Measurements from ENCODE around the gene EHD1. TPM values are rescaled to one million over a fixed set of nuclear protein-coding genes. Genes with fewer than 3 reads are reported as not detected.
A peak's percentile ranks its signal among the peaks of the same experiment; 100 is the strongest.

EHD1 gene
- total and polyA plus RNA-seq, 2 experiments from 2014 or later = 70.0 to 119 TPM

DNA sequence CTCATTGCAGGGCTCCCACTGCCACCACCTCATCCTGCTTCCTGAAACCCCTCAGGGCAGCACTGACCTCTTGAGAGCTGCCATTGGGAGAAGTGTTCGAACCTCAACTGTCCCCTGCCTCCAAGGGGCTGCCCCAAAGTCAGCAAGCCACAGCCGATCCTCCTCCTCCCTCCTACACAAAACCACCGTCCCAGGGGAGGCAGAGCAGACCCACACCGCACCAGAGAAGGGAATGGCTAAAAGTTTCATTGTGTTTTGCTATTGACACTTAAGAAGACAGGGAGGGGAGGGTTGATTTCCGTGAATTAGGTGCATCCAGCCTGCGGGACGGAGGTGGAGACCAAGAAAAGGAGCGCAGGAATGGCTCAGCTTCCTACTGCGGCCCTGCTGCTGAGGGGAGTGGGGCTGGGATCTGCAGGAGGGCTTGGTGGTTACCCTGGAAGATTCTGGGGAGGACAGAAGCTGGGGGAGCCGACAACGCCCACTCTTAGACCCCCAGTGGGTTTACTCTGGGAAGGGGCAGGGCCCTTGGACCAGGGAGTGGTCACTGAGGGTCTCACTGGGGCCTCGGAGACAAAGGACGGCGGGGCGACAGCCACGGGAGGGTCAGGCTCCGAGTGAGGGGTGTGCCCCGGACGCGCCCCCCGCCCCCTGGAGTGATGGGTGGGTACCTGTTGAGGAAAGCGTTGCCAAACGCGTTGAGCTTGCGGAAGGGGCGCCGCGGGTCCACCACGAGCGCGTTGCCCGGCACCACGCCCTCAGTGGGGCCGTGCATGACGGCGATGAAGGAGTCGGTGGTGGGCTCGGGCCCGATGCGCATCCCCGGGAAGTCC, 815 bp downstream of the EHD1 start:
- H3K9me3 ChIP-seq (ENCODE audit: low read depth) = no peaks in the 10 kb centered on the region
- H3K27me3 ChIP-seq = no peaks in the 10 kb centered on the region
- H3K27ac ChIP-seq = peak overlapping the region; percentile 81
- TF ChIP-seq, protein P1, sequence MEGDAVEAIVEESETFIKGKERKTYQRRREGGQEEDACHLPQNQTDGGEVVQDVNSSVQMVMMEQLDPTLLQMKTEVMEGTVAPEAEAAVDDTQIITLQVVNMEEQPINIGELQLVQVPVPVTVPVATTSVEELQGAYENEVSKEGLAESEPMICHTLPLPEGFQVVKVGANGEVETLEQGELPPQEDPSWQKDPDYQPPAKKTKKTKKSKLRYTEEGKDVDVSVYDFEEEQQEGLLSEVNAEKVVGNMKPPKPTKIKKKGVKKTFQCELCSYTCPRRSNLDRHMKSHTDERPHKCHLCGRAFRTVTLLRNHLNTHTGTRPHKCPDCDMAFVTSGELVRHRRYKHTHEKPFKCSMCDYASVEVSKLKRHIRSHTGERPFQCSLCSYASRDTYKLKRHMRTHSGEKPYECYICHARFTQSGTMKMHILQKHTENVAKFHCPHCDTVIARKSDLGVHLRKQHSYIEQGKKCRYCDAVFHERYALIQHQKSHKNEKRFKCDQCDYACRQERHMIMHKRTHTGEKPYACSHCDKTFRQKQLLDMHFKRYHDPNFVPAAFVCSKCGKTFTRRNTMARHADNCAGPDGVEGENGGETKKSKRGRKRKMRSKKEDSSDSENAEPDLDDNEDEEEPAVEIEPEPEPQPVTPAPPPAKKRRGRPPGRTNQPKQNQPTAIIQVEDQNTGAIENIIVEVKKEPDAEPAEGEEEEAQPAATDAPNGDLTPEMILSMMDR (IDR thresholded peaks at IDR 0.05; ENCODE audit: low read depth, low read length) = no peak
- peaks cover 5% of the 10 kb centered on the region for H3K36me3 ChIP-seq
- DNase-seq (ENCODE audit: low read depth in 1 of 2, low spot score in 1 of 2) = no peak
- H3K4me3 ChIP-seq = peak overlapping the region; percentile 81
- peaks cover 36% of the 10 kb centered on the region for H3K4me1 ChIP-seq (ENCODE audit: low read depth)

DNA sequence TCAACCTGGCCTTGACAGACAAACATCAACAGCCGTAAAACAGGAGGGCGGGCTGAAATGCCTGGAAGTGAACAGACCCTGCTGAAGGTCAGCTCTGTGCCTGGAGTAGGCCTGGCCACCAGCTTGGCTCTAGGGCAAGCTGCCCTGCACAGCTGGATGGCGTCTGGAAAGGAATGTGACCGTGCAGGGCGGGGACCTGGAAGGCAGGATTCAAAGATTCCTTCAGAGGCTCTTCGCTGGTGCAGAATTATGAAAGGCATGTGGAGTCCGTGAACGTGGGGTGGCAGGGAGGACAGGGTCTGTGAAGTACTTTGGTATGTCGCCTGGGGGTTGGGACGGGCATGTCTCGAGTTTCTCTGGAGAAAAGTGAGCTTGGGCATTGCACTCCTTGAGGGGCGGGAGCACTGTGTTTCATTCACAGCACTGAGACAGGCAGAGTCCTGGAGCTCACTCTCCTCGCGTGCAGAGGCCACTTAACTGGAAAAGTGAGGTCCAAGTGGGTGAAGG, 1.5 kb downstream of the EHD1 start:
- Histone ChIP-seq H3K36me3 (peaks cover 5% of the 10 kb centered on the region), H3K9me3 (ENCODE audit: low read depth) (no peaks in the 10 kb centered on the region), H3K27me3 (no peaks in the 10 kb centered on the region), H3K4me1 (ENCODE audit: low read depth) (peaks cover 43% of the 10 kb centered on the region), H3K27ac (peak overlapping the region; percentile 81), H3K4me3 (peak overlapping the region; percentile 81)
- DNase-seq (ENCODE audit: low read depth in 1 of 2, low spot score in 1 of 2) = peak in 1 of 2 donors; percentile 62
- TF ChIP-seq, protein P1 (IDR thresholded peaks at IDR 0.05; ENCODE audit: low read depth, low read length) = no peak

DNA sequence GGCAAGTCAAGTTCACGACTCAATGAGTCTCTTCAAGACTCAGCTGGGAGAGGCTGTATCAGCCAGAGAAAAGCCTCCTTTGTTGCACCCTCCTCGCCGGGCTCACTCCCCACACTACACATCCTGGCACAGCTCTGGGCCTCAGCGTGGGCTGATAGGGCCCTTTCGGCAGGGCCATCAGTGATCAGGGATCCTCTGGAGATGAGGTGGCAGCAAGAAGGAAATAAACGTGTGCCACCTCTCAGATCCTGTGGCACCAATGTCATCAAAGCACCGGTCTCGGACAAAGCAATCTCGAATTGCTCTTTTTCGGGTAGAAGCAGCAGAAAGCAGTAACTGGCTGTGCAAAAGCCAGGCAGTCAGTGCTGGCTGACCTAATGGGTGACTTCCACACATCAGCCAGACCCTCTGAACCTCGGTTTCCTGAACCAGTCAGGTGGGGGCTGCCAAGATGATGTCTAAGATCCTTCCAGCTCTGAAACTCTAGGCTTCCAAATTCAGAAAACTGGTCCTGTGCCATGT, 2.1 kb downstream of the EHD1 start:
- TF ChIP-seq, protein P1 (IDR thresholded peaks at IDR 0.05; ENCODE audit: low read depth, low read length) = no peak
- peaks cover 5% of the 10 kb centered on the region for H3K36me3 ChIP-seq
- peak overlapping the region; percentile 81 for H3K27ac ChIP-seq
- H3K4me3 ChIP-seq = peak overlapping the region; percentile 81
- H3K27me3 ChIP-seq = no peaks in the 10 kb centered on the region
- no peak for DNase-seq (ENCODE audit: low read depth in 1 of 2, low spot score in 1 of 2)
- H3K9me3 ChIP-seq (ENCODE audit: low read depth) = no peaks in the 10 kb centered on the region
- peaks cover 49% of the 10 kb centered on the region for H3K4me1 ChIP-seq (ENCODE audit: low read depth)

DNA sequence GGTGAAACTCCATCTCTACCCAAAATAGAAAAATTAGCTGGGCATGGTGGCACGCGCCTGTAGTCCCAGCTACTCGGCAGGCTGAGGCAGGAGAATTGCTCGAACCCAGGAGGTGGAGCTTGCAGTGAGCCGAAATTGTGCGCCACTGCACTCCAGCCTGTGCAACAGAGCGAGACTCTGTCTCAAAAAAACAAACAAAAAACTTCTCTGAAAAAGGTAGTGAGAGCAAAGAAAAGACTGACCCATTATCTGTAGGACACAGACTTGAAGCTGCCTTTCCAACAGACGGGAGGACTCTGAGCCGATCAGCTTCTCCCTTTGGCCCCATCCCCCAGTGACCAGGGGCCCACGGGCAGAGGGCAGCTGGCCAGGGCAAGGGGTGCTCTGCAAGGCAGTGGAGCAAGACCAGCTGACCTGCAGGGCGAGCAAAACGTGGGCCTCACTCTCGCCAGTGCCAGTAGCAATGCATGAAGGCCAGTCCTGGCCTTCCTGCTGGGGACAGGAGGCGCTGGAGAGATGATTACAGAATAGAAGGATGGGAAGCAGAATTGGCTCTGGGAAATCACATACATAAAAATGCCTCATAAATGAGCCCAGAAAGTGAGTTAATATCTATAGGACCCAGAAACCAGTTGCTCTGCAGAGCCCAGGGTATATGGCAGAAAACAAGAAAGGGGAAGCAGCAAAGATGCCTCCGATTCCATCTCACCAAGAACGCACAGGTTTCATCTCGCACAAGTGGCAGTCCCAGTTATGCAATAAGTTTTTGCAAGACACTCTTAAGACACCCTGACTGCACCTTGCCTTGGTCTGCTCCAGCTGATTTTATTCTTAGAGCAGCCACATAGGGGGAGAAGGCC, 2.8 kb downstream of the EHD1 start:
- Histone ChIP-seq H3K27me3 (no peaks in the 10 kb centered on the region), H3K9me3 (ENCODE audit: low read depth) (no peaks in the 10 kb centered on the region), H3K36me3 (peaks cover 5% of the 10 kb centered on the region), H3K4me3 (no peak overlapping the region), H3K27ac (peak overlapping the region; percentile 57), H3K4me1 (ENCODE audit: low read depth) (peaks cover 53% of the 10 kb centered on the region)
- TF ChIP-seq, protein P1 (IDR thresholded peaks at IDR 0.05; ENCODE audit: low read depth, low read length) = no peak
- no peak for DNase-seq (ENCODE audit: low read depth in 1 of 2, low spot score in 1 of 2)
